SK-N-SH treated with all-trans-retinoic acid at 6 μM for 48 hours (cell line): Measurements from ENCODE around the gene SLC35A2.

Experiments
- ARNTL ChIP-seq: fragments of 450-650 bp; formaldehyde crosslinking; IDR thresholded peaks from 2 replicates; pipeline ENCODE4 v1.5.0; 2020; ENCODE audit warnings: low read depth, mild to moderate bottlenecking, moderate library complexity, borderline replicate concordance
- BACH2 ChIP-seq: fragments of 250-450 bp; sonication (Bioruptor Pico); IDR thresholded peaks from 2 replicates; pipeline ENCODE4 v1.9.0; 2021; ENCODE audit warnings: mild to moderate bottlenecking, borderline replicate concordance
- PPARA ChIP-seq: fragments of 250-450 bp; sonication (Bioruptor Pico); IDR thresholded peaks from 2 replicates; pipeline ENCODE4 v1.5.0; 2020; ENCODE audit warnings: mild to moderate bottlenecking, borderline replicate concordance
- SNAI2 ChIP-seq: fragments of 250-450 bp; sonication (Bioruptor Pico); IDR thresholded peaks from 2 replicates; pipeline ENCODE4 v1.5.0; 2020; ENCODE audit warnings: mild to moderate bottlenecking, moderate library complexity
- TCF4 ChIP-seq: fragments of 250-450 bp; sonication (Bioruptor Pico); IDR thresholded peaks from 2 replicates; pipeline ENCODE4 v1.8.0; 2021; ENCODE audit warnings: mild to moderate bottlenecking, moderate library complexity, borderline replicate concordance
- ZFP30 ChIP-seq: fragments of 450-650 bp; formaldehyde crosslinking; IDR thresholded peaks from 2 replicates; pipeline ENCODE4 v1.5.0; 2022; ENCODE audit warnings: mild to moderate bottlenecking, moderate library complexity

DNA sequence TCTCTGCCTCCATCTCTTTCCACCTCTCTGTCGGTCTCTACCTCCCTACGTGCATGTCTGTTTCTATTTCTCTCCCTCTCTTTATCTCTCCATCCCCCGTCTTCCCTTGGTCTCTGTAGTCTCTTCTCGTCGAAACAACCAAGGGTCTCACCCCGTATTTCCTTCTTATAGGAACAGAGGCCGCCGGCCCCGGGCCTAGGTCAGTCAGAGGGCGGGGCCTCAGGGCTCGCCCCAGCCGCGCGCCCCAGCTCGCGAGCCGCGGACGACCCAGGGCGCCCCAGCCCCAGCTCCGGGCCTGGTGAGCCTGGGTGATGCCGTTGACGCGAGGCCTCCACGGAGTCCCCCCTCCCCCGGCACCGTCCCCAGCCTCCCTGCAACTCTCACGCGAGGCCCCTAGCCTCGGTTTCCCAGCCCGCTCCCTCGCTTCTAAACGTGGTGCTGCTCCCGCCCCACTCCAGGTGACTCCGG lies 20.5 kb downstream of the SLC35A2 start:
- no peak for TF ChIP-seq PPARA
- TF ChIP-seq ARNTL (CRISPR knock-in tag), result no peak
- no peak for TF ChIP-seq BACH2 (CRISPR knock-in tag)
- TF ChIP-seq ZFP30 (CRISPR knock-in tag), result no peak
- no peak for TF ChIP-seq SNAI2 (CRISPR knock-in tag)
- TF ChIP-seq TCF4 (CRISPR knock-in tag), result no peak
